Endothelial cell of umbilical vein (primary cell): ENCODE data around the gene PLA2G15.

Experiments
- CTCF ChIP-seq, 2 donors: IDR thresholded peaks; 1 replicate in 1 of 2; 2 replicates in 1 of 2; pipeline ENCODE4 v1.5.1; 2011; ENCODE audit warnings: low read length in 2 of 2, mild to moderate bottlenecking in 2 of 2, moderate library complexity in 2 of 2, control low read depth in 1 of 2, inconsistent platforms in 1 of 2, low read depth in 1 of 2; ENCODE audit not compliant: insufficient read depth in 1 of 2; ENCODE audit errors: extremely low read depth in 1 of 2
- POLR2AphosphoS5 ChIP-seq: IDR thresholded peaks from 2 replicates; pipeline ENCODE4 v1.6.1; 2012; ENCODE audit warnings: low read depth, mild to moderate bottlenecking, control low read depth, low read length, moderate library complexity; ENCODE audit not compliant: insufficient read depth

- TF ChIP-seq POLR2AphosphoS5 (no peak), CTCF (IDR thresholded peaks at IDR 0.05; ENCODE audit: extremely low read depth in 1 of 2, insufficient read depth in 1 of 2, low read depth in 1 of 2, low read length in 2 of 2) (no peak)
Measured at GRCh38 chr16:68226116-68226515, 19.1 kb upstream of the PLA2G15 start.
